HEK293 (cell line): ENCODE results near the gene DGKH.

Source experiments
- CTCF ChIA-PET: fragments of 350-600 bp; formaldehyde crosslinking; extraction: SDS; loops from one replicate; lab custom pipeline; 2021; ENCODE audit warnings: antibody characterized with exemption; lab: Yijun Ruan, JAX
- POLR2A ChIA-PET: fragments of 300-600 bp; formaldehyde crosslinking; extraction: SDS; loops from one replicate; lab custom pipeline; 2020; ENCODE audit warnings: antibody characterized with exemption, inconsistent platforms; lab: Yijun Ruan, JAX
- H3K27ac ChIP-seq: fragments of 200-500 bp; sonication (Bioruptor generic); 2 replicates; pipeline ENCODE4 v1.5.1; 2014; ENCODE audit warnings: low read depth, low read length, control low read depth, inconsistent platforms; ENCODE audit errors: extremely low read depth
- H3K36me3 ChIP-seq, 2 experiments: fragments of 200-500 bp in 1 of 2; sonication (Bioruptor generic) in 1 of 2; 1 replicate in 1 of 2; 2 replicates in 1 of 2; pipeline ENCODE4 v1.5.1; 2014 to 2017; ENCODE audit warnings: inconsistent platforms in 2 of 2, low read length in 2 of 2; ENCODE audit not compliant: control insufficient read depth in 2 of 2, insufficient read depth in 1 of 2
- H3K4me1 ChIP-seq: fragments of 200-500 bp; sonication (Bioruptor generic); 2 replicates; pipeline ENCODE4 v1.5.1; 2014; ENCODE audit warnings: mild to moderate bottlenecking, low read length, inconsistent platforms; ENCODE audit not compliant: control insufficient read depth, insufficient read depth
- H3K4me3 ChIP-seq: 2 replicates; pipeline ENCODE4 v1.5.1; 2011; ENCODE audit warnings: low read depth, mild to moderate bottlenecking, control low read depth, low read length, moderate library complexity
- H3K9me3 ChIP-seq: fragments of 200-500 bp; sonication (Bioruptor generic); 2 replicates; pipeline ENCODE4 v1.5.1; 2014; ENCODE audit warnings: low read depth, low read length, inconsistent platforms; ENCODE audit not compliant: control insufficient read depth, insufficient read depth
- BCL6B ChIP-seq: fragments of 450-650 bp; formaldehyde crosslinking; IDR thresholded peaks from 2 replicates; pipeline ENCODE4 v1.5.1; 2017; ENCODE audit warnings: missing biosample characterization, missing genetic modification characterization
- FEZF1 ChIP-seq: fragments of 450-650 bp; formaldehyde crosslinking; IDR thresholded peaks from 2 replicates; pipeline ENCODE4 v1.5.1; 2016; ENCODE audit warnings: missing biosample characterization, missing genetic modification characterization
- GLIS1 ChIP-seq: fragments of 450-650 bp; formaldehyde crosslinking; IDR thresholded peaks from 2 replicates; pipeline ENCODE4 v1.5.1; 2016; ENCODE audit warnings: missing biosample characterization, missing genetic modification characterization
- HOXA7 ChIP-seq: sonication (generic); formaldehyde crosslinking; IDR thresholded peaks from 2 replicates; pipeline ENCODE4 v1.8.1; 2022; ENCODE audit warnings: missing genetic modification reagents, borderline replicate concordance
- IKZF3 ChIP-seq: fragments of 450-650 bp; IDR thresholded peaks from 2 replicates; pipeline ENCODE4 v1.5.0; 2018; ENCODE audit warnings: missing biosample characterization, mild to moderate bottlenecking, missing genetic modification characterization, moderate library complexity
- KLF10 ChIP-seq: fragments of 450-650 bp; IDR thresholded peaks from 2 replicates; pipeline ENCODE4 v1.5.1; 2018; ENCODE audit warnings: missing biosample characterization, mild to moderate bottlenecking, missing genetic modification characterization
- PATZ1 ChIP-seq: fragments of 450-650 bp; formaldehyde crosslinking; IDR thresholded peaks from 2 replicates; pipeline ENCODE4 v1.5.1; 2016; ENCODE audit warnings: missing biosample characterization, missing genetic modification characterization
- PRDM6 ChIP-seq: fragments of 450-650 bp; formaldehyde crosslinking; IDR thresholded peaks from 2 replicates; pipeline ENCODE4 v1.5.1; 2017; ENCODE audit warnings: missing biosample characterization, missing genetic modification characterization
- SALL2 ChIP-seq: fragments of 450-650 bp; formaldehyde crosslinking; IDR thresholded peaks from 2 replicates; pipeline ENCODE4 v1.5.0; 2017; ENCODE audit warnings: missing biosample characterization, mild to moderate bottlenecking, missing genetic modification characterization, borderline replicate concordance
- SP2 ChIP-seq: fragments of 450-650 bp; formaldehyde crosslinking; IDR thresholded peaks from 2 replicates; pipeline ENCODE4 v1.5.1; 2016; ENCODE audit warnings: missing biosample characterization, missing genetic modification characterization
- ZBTB20 ChIP-seq: fragments of 450-650 bp; formaldehyde crosslinking; IDR thresholded peaks from 2 replicates; pipeline ENCODE4 v1.5.1; 2016; ENCODE audit warnings: missing biosample characterization, missing genetic modification characterization
- ZBTB48 ChIP-seq: fragments of 450-650 bp; formaldehyde crosslinking; IDR thresholded peaks from 2 replicates; pipeline ENCODE4 v1.5.1; 2016; ENCODE audit warnings: missing biosample characterization, missing genetic modification characterization
- ZBTB6 ChIP-seq: fragments of 450-650 bp; formaldehyde crosslinking; IDR thresholded peaks from 2 replicates; pipeline ENCODE4 v1.5.1; 2017; ENCODE audit warnings: missing biosample characterization, missing genetic modification characterization
- ZBTB8A ChIP-seq: fragments of 450-650 bp; formaldehyde crosslinking; IDR thresholded peaks from 2 replicates; pipeline ENCODE4 v1.5.1; 2016; ENCODE audit warnings: missing biosample characterization, missing genetic modification characterization
- ZEB2 ChIP-seq: fragments of 450-650 bp; formaldehyde crosslinking; IDR thresholded peaks from 2 replicates; pipeline ENCODE4 v1.5.1; 2016; ENCODE audit warnings: missing biosample characterization, missing genetic modification characterization
- ZNF18 ChIP-seq: fragments of 450-650 bp; formaldehyde crosslinking; IDR thresholded peaks from 2 replicates; pipeline ENCODE4 v1.5.1; 2016; ENCODE audit warnings: missing biosample characterization, missing genetic modification characterization
- ZNF2 ChIP-seq: fragments of 450-650 bp; formaldehyde crosslinking; IDR thresholded peaks from 2 replicates; pipeline ENCODE4 v1.5.1; 2016; ENCODE audit warnings: missing biosample characterization, missing genetic modification characterization
- ZNF239 ChIP-seq: fragments of 450-650 bp; formaldehyde crosslinking; IDR thresholded peaks from 2 replicates; pipeline ENCODE4 v1.5.1; 2016; ENCODE audit warnings: missing biosample characterization, missing genetic modification characterization
- ZNF341 ChIP-seq: fragments of 450-650 bp; formaldehyde crosslinking; IDR thresholded peaks from 2 replicates; pipeline ENCODE4; 2016; ENCODE audit warnings: low read depth, missing biosample characterization, missing genetic modification characterization
- ZNF362 ChIP-seq: fragments of 450-650 bp; formaldehyde crosslinking; IDR thresholded peaks from 2 replicates; pipeline ENCODE4 v1.5.1; 2016; ENCODE audit warnings: missing biosample characterization, missing genetic modification characterization
- ZNF366 ChIP-seq: fragments of 450-650 bp; formaldehyde crosslinking; conservative IDR thresholded peaks from 2 replicates; pipeline ENCODE4 v1.5.1; 2016; ENCODE audit warnings: missing biosample characterization, missing genetic modification characterization
- ZNF521 ChIP-seq: fragments of 450-650 bp; formaldehyde crosslinking; IDR thresholded peaks from 2 replicates; pipeline ENCODE4 v1.5.1; 2017; ENCODE audit warnings: missing biosample characterization, mild to moderate bottlenecking, missing genetic modification characterization
- ZNF596 ChIP-seq: fragments of 450-650 bp; IDR thresholded peaks from 2 replicates; pipeline ENCODE4 v1.5.0; 2018; ENCODE audit warnings: missing biosample characterization, mild to moderate bottlenecking, missing genetic modification characterization, moderate library complexity
- ZNF629 ChIP-seq: fragments of 450-650 bp; formaldehyde crosslinking; IDR thresholded peaks from 2 replicates; pipeline ENCODE4 v1.5.1; 2017; ENCODE audit warnings: missing biosample characterization, missing genetic modification characterization
- ZNF830 ChIP-seq: fragments of 450-650 bp; IDR thresholded peaks from 2 replicates; pipeline ENCODE4 v1.5.0; 2018; ENCODE audit warnings: missing biosample characterization, missing genetic modification characterization, low read depth, mild to moderate bottlenecking, moderate library complexity
- ZNF843 ChIP-seq: fragments of 450-650 bp; formaldehyde crosslinking; IDR thresholded peaks from 2 replicates; pipeline ENCODE4 v1.5.1; 2016; ENCODE audit warnings: missing biosample characterization, missing genetic modification characterization
- ZSCAN30 ChIP-seq: fragments of 450-650 bp; IDR thresholded peaks from 2 replicates; pipeline ENCODE4 v1.5.1; 2018; ENCODE audit warnings: missing biosample characterization, mild to moderate bottlenecking, missing genetic modification characterization, moderate library complexity

The DGKH gene

GRCh38 chr13:42076309-42076713 lies 27.9 kb downstream of the DGKH start:
- Histone ChIP-seq H3K36me3 (peaks cover 0 to 3% of the 10 kb centered on the region in 2 experiments; a peak in 1 of 3 replicates), H3K4me1 (peaks cover 15% of the 10 kb centered on the region), H3K4me3 (no peak overlapping the region)
- TF ChIP-seq HOXA7 (CRISPR knock-in tag) (no peak), BCL6B (tag by site-specific recombination) (peak; percentile 75), ZEB2 (peak; percentile 54; the same call in 1 of the 2 replicates), IKZF3 (tag by site-specific recombination) (peak; percentile 95), PRDM6 (tag by site-specific recombination) (peak; percentile 99), ZNF18 (peak; percentile 48), ZNF629 (tag by site-specific recombination) (peak; percentile 35; the same call in 1 of the 2 replicates), ZNF521 (tag by site-specific recombination) (no peak), ZNF239 (tag by site-specific recombination) (no peak), ZNF830 (tag by site-specific recombination) (no peak), ZNF366 (tag by site-specific recombination) (0 out of 2 replicates have a peak, but pooled peaks have one; percentile 41), ZNF2 (tag by site-specific recombination) (0 out of 2 replicates have a peak, but pooled peaks have one; percentile 18), SP2 (tag by site-specific recombination) (no peak), ZNF843 (tag by site-specific recombination) (peak; percentile 62; the same call in 1 of the 2 replicates), KLF10 (tag by site-specific recombination) (peak; percentile 43; the same call in 1 of the 2 replicates), ZNF362 (tag by site-specific recombination) (0 out of 2 replicates have a peak, but pooled peaks have one; percentile 64), FEZF1 (peak; percentile 73), GLIS1 (tag by site-specific recombination) (peak; percentile 69), ZBTB8A (tag by site-specific recombination) (peak; percentile 71), ZBTB20 (tag by site-specific recombination) (no peak), SALL2 (tag by site-specific recombination) (no peak), ZSCAN30 (peak; percentile 82), ZNF596 (peak; percentile 83), ZBTB6 (tag by site-specific recombination) (0 out of 2 replicates have a peak, but pooled peaks have one; percentile 19), ZNF341 (tag by site-specific recombination) (0 out of 2 replicates have a peak, but pooled peaks have one; percentile 27), PATZ1 (tag by site-specific recombination) (peak; percentile 49), ZBTB48 (no peak)
- TF ChIP-seq, all 188 proteins: peak for 19
- ChIA-PET CTCF (interaction anchor here (0.6 to 1.0 kb wide), 3 partner anchors 34 to 1016 kb away, joined by 3 to 5 read pairs (median 3); no protein-coding TSS in a partner anchor), POLR2A (no interaction called here)
- Histone ChIP-seq H3K9me3 (no peaks in the 10 kb centered on the region), H3K27ac (no peak overlapping the region)
